Measurements from ENCODE around the gene ADAMTS12.

DNA sequence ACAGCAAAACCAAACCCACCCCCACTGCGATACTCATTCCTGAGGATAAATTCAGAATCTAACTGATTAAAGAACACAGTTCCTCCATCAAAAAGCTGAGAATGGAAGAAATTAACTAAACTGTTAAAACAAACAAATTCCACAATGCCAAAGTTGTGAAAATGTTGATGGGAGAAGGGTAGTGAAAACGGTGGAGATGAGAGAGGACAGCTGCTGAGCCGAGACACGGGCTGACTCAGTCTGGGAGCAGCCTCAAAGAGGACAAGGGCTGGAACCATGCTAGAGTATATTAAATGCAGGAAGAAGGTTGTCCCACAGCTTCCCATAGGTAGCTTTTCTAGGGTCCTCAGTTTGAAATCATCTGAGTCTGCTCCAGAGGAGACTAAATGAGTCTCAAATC, 14.3 kb downstream of the ADAMTS12 start:
- TF ChIP-seq, protein P1, sequence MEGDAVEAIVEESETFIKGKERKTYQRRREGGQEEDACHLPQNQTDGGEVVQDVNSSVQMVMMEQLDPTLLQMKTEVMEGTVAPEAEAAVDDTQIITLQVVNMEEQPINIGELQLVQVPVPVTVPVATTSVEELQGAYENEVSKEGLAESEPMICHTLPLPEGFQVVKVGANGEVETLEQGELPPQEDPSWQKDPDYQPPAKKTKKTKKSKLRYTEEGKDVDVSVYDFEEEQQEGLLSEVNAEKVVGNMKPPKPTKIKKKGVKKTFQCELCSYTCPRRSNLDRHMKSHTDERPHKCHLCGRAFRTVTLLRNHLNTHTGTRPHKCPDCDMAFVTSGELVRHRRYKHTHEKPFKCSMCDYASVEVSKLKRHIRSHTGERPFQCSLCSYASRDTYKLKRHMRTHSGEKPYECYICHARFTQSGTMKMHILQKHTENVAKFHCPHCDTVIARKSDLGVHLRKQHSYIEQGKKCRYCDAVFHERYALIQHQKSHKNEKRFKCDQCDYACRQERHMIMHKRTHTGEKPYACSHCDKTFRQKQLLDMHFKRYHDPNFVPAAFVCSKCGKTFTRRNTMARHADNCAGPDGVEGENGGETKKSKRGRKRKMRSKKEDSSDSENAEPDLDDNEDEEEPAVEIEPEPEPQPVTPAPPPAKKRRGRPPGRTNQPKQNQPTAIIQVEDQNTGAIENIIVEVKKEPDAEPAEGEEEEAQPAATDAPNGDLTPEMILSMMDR (IDR thresholded peaks at IDR 0.05), result no peak
- TF ChIP-seq POLR2A (IDR thresholded peaks at IDR 0.05; ENCODE audit: low read depth), result no peak
- TF ChIP-seq POLR2AphosphoS5 (IDR thresholded peaks at IDR 0.05), result no peak
- TF ChIP-seq EP300 (IDR thresholded peaks at IDR 0.05), result no peak
